SU-DHL-6 (cell line): ENCODE measurements around the gene PBX2.

ENCODE experiments used
- H2AFZ ChIP-seq: fragments of 200-600 bp; sonication (generic); 2 replicates; pipeline ENCODE4 v1.6.1; 2014; ENCODE audit warnings: low read depth, mild to moderate bottlenecking, moderate library complexity, mixed read lengths, antibody characterized with exemption, low read length; ENCODE audit not compliant: severe bottlenecking
- H3F3A ChIP-seq: fragments of 200-600 bp; shearing (Covaris generic); 2 replicates; pipeline ENCODE4 v1.6.0; 2016; ENCODE audit warnings: antibody characterized with exemption, mild to moderate bottlenecking; ENCODE audit not compliant: insufficient read depth
- H3K27ac ChIP-seq: fragments of 200-600 bp; sonication (generic); 2 replicates; pipeline ENCODE4 v1.5.1; 2016; ENCODE audit warnings: low read depth, mild to moderate bottlenecking, low read length, moderate library complexity, mixed read lengths
- H3K27me3 ChIP-seq: fragments of 200-600 bp; sonication (generic), shearing (Covaris generic); 2 replicates; pipeline ENCODE4 v1.6.0; 2014; ENCODE audit warnings: mild to moderate bottlenecking, low read length
- H3K36me3 ChIP-seq: fragments of 200-600 bp; sonication (generic); 2 replicates; pipeline ENCODE4 v1.6.1; 2014; ENCODE audit warnings: mild to moderate bottlenecking, low read length, mixed read lengths
- H3K4me2 ChIP-seq: fragments of 300-600, 200-600 bp; shearing (Covaris generic), sonication (generic); 2 replicates; pipeline ENCODE4 v1.6.0; 2014; ENCODE audit warnings: low read length, low read depth, mild to moderate bottlenecking; ENCODE audit not compliant: poor library complexity, severe bottlenecking
- H3K4me3 ChIP-seq: fragments of 200-600 bp; sonication (generic); 2 replicates; pipeline ENCODE4 v1.5.1; 2014; ENCODE audit warnings: antibody characterized with exemption, low read length, mild to moderate bottlenecking, mixed read lengths; ENCODE audit not compliant: insufficient read depth, poor library complexity, severe bottlenecking
- H3K79me2 ChIP-seq: fragments of 200-600 bp; sonication (generic); 2 replicates; pipeline ENCODE4 v1.6.1; 2014; ENCODE audit warnings: mild to moderate bottlenecking, low read length, moderate library complexity; ENCODE audit not compliant: insufficient read depth
- H3K9ac ChIP-seq: fragments of 200-600 bp; sonication (generic); 2 replicates; pipeline ENCODE4 v1.7.0; 2014; ENCODE audit warnings: mild to moderate bottlenecking, low read length
- H3K9me2 ChIP-seq: fragments of 200-600 bp; sonication (generic); replicated peaks from 2 replicates; pipeline ENCODE4 v1.6.1; 2014; ENCODE audit warnings: low read length; ENCODE audit not compliant: insufficient read depth
- H3K9me3 ChIP-seq: fragments of 200-600 bp; sonication (generic); 2 replicates; pipeline ENCODE4 v1.6.1; 2014; ENCODE audit warnings: low read length, mixed read lengths; ENCODE audit not compliant: insufficient read depth
- H4K20me1 ChIP-seq: fragments of 200-600 bp; sonication (generic); 2 replicates; pipeline ENCODE4 v1.6.1; 2014; ENCODE audit warnings: low read depth, mild to moderate bottlenecking, antibody characterized with exemption, low read length, moderate library complexity, mixed read lengths
- EZH2phosphoT487 ChIP-seq: fragments of 200-600 bp; sonication (generic), shearing (Covaris generic); conservative IDR thresholded peaks from 2 replicates; pipeline ENCODE4 v1.6.1; 2018; ENCODE audit warnings: mild to moderate bottlenecking, antibody characterized with exemption, low read length, moderate library complexity, mixed read lengths
- TF ChIP-seq, protein P1 (sequence below): fragments of 200-600 bp; sonication (generic); IDR thresholded peaks from one replicate; pipeline ENCODE4 v1.5.1; 2017; ENCODE audit warnings: antibody characterized with exemption, mild to moderate bottlenecking, low read length, moderate library complexity; ENCODE audit not compliant: insufficient read depth, poor library complexity, severe bottlenecking

The PBX2 gene

GRCh38 chr6:32222333-32223230, 32.6 kb upstream of the PBX2 start:
- Histone ChIP-seq H2AFZ (no peak overlapping the region), H3K9ac (no peak overlapping the region)

DNA sequence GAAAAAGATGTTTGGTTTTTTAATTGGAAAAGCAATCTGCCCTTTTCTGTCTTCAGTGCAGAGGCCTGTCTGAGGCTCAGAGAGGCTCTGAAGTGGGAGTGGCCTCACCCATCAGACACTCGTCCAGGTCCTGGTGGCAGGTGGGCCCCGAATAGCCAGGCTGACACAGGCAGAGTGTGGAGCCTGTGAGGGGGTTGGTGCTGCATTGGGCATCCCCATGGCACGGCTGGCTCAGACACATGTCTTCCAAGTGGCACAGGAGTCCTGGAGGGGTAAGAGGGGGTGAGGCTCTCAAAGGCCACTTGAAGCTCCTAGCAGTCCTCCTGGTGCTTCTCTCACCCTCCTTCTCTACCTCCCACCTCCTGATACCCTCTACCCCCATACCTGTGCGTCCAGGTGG, 30.0 kb upstream of the PBX2 start:
- no peaks in the 10 kb centered on the region for H3F3A ChIP-seq
- H3K79me2 ChIP-seq = no peaks in the 10 kb centered on the region
- H3K36me3 ChIP-seq = no peaks in the 10 kb centered on the region
- no peak overlapping the region for H3K27ac ChIP-seq
- H3K4me2 ChIP-seq = no peak overlapping the region
- no peaks in the 10 kb centered on the region for H4K20me1 ChIP-seq
- H3K27me3 ChIP-seq = no peaks in the 10 kb centered on the region
- H2AFZ ChIP-seq = no peak overlapping the region
- no peak overlapping the region for H3K9ac ChIP-seq
- H3K9me3 ChIP-seq = no peaks in the 10 kb centered on the region
- no peak for TF ChIP-seq EZH2phosphoT487
- TF ChIP-seq, protein P1, sequence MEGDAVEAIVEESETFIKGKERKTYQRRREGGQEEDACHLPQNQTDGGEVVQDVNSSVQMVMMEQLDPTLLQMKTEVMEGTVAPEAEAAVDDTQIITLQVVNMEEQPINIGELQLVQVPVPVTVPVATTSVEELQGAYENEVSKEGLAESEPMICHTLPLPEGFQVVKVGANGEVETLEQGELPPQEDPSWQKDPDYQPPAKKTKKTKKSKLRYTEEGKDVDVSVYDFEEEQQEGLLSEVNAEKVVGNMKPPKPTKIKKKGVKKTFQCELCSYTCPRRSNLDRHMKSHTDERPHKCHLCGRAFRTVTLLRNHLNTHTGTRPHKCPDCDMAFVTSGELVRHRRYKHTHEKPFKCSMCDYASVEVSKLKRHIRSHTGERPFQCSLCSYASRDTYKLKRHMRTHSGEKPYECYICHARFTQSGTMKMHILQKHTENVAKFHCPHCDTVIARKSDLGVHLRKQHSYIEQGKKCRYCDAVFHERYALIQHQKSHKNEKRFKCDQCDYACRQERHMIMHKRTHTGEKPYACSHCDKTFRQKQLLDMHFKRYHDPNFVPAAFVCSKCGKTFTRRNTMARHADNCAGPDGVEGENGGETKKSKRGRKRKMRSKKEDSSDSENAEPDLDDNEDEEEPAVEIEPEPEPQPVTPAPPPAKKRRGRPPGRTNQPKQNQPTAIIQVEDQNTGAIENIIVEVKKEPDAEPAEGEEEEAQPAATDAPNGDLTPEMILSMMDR = no peak
- H3K4me3 ChIP-seq = no peak overlapping the region
- no peaks in the 10 kb centered on the region for H3K9me2 ChIP-seq

More at GRCh38 chr6:32222333-32223230, 32.6 kb upstream of the PBX2 start:
- no peaks in the 10 kb centered on the region for H3K79me2 ChIP-seq
- no peak overlapping the region for H3K27ac ChIP-seq
- H3K9me2 ChIP-seq = no peaks in the 10 kb centered on the region
- no peaks in the 10 kb centered on the region for H3K27me3 ChIP-seq
- H4K20me1 ChIP-seq = no peaks in the 10 kb centered on the region
- H3K4me3 ChIP-seq = no peak overlapping the region
- H3K4me2 ChIP-seq = no peak overlapping the region
- H3K36me3 ChIP-seq = no peaks in the 10 kb centered on the region
- TF ChIP-seq, protein P1 = no peak
- TF ChIP-seq EZH2phosphoT487 = no peak
- no peaks in the 10 kb centered on the region for H3F3A ChIP-seq
- no peaks in the 10 kb centered on the region for H3K9me3 ChIP-seq

DNA sequence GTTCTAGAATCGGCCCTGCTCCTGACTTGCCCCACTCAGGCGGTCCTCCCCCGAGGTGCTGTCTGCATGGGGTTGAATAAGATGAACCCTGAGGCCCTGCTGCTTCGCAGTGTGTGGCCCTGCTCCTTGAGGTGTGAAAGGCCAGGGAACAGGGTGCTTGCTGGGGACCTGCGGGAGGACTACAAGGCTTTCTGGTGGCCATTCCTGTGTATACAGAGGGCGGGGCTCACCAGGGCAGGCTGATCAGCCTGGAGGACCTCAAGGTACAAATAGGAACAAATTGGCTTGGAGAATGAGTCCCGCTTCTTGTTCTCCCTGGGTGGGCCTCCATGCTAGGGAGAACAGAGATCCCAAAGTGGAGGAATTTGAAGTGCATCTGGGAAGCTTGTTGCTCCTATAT, 28.2 kb upstream of the PBX2 start:
- Histone ChIP-seq H3K9me3 (no peaks in the 10 kb centered on the region), H3K36me3 (no peaks in the 10 kb centered on the region), H3K27ac (no peak overlapping the region), H3K9me2 (no peaks in the 10 kb centered on the region), H3K79me2 (no peaks in the 10 kb centered on the region), H4K20me1 (no peaks in the 10 kb centered on the region), H2AFZ (no peak overlapping the region), H3F3A (no peaks in the 10 kb centered on the region), H3K27me3 (no peaks in the 10 kb centered on the region), H3K4me2 (no peak overlapping the region), H3K9ac (no peak overlapping the region), H3K4me3 (no peak overlapping the region)
- TF ChIP-seq, protein P1 = no peak
- TF ChIP-seq EZH2phosphoT487 = no peak
